K562 (cell line): ENCODE data around the gene YKT6. TPM values are rescaled to one million over a fixed set of nuclear protein-coding genes. Genes with fewer than 3 reads are reported as not detected.

Experiments
- ATAC-seq: fragments of 200-7000 bp; cut with Tn5 transposase; 3 replicates; pipeline ENCODE4 v1.9.1; 2020; ENCODE audit warnings: moderate library complexity
- BruUV-seq: library from RNA; stranded (reverse); fragments of 400-500 nt; replicated peaks from 2 replicates; lab custom pipeline; 2021; lab: Mats Ljungman, UMichigan
- CTCF ChIA-PET: fragments of 300-600 bp; formaldehyde crosslinking; extraction: SDS; loops from one replicate; lab custom pipeline; 2021; ENCODE audit warnings: low intra/inter-chr PET ratio; lab: Yijun Ruan, JAX
- POLR2A ChIA-PET: fragments of 300-600, 350-650 bp; sonication (Branson Sonifier 250); formaldehyde crosslinking; extraction: SDS; loops from one replicate; lab custom pipeline; 2021; ENCODE audit warnings: antibody characterized with exemption, inconsistent platforms; lab: Yijun Ruan, JAX
- DNase-seq, 4 experiments: peaks; one replicate each; pipeline versions ENCODE4 v3.0.0 to v3.0.0-alpha.2; 2011 to 2018; ENCODE audit warnings: low spot score in 3 of 4, mixed read lengths in 3 of 4; ENCODE audit errors: extremely low read depth in 1 of 4
- FAIRE-seq: peaks from 2 replicates; lab custom pipeline; 2011; peaks lifted over from hg19 to GRCh38; lab: Jason Lieb, UNC
- H2AFZ ChIP-seq: 2 replicates; pipeline ENCODE4 v1.6.0; 2011; ENCODE audit warnings: low read depth, low read length, control low read depth, inconsistent platforms
- H3K27ac ChIP-seq: fragments of 200-600 bp; 3 replicates; pipeline ENCODE4 v1.8.0; 2011; ENCODE audit warnings: low read depth, mild to moderate bottlenecking, control low read depth, inconsistent platforms, low read length, moderate library complexity, mixed read lengths; ENCODE audit errors: extremely low read depth
- H3K27me3 ChIP-seq, 2 experiments: fragments of 300-600 bp in 1 of 2; 2 replicates in 1 of 2; 3 replicates in 1 of 2; pipeline versions ENCODE4 v1.6.0 to v1.8.0; 2011; ENCODE audit warnings: inconsistent platforms in 2 of 2, low read length in 2 of 2, mild to moderate bottlenecking in 1 of 2, mixed read lengths in 1 of 2, moderate library complexity in 1 of 2; ENCODE audit not compliant: control insufficient read depth in 2 of 2, insufficient read depth in 2 of 2
- H3K36me3 ChIP-seq: fragments of 300-600 bp; 3 replicates; pipeline ENCODE4 v1.8.0; 2011; ENCODE audit warnings: mild to moderate bottlenecking, low read length, inconsistent platforms; ENCODE audit not compliant: control insufficient read depth, insufficient read depth
- H3K4me1 ChIP-seq, 2 experiments: fragments of 200-600 bp in 1 of 2; replicated peaks in 1 of 2; 2 replicates in 1 of 2; 3 replicates in 1 of 2; pipeline versions ENCODE4 v1.5.1 to v1.8.0; 2011; ENCODE audit warnings: inconsistent platforms in 2 of 2, low read length in 2 of 2, mild to moderate bottlenecking in 1 of 2, mixed read lengths in 1 of 2, moderate library complexity in 1 of 2; ENCODE audit not compliant: control insufficient read depth in 2 of 2, insufficient read depth in 2 of 2
- H3K4me2 ChIP-seq: 2 replicates; pipeline ENCODE4 v1.6.1; 2011; ENCODE audit warnings: low read length, control low read depth, inconsistent platforms, mixed read lengths; ENCODE audit not compliant: insufficient read depth
- H3K4me3 ChIP-seq: fragments of 200-600 bp; sonication (generic), shearing (Covaris generic); 2 replicates; pipeline ENCODE4 v1.5.1; 2016; ENCODE audit warnings: control low read depth, inconsistent platforms
- H3K79me2 ChIP-seq: fragments of 200-600 bp; 3 replicates; pipeline ENCODE4 v1.8.0; 2011; ENCODE audit warnings: low read length, inconsistent platforms; ENCODE audit not compliant: control insufficient read depth, insufficient read depth
- H3K9ac ChIP-seq, 2 experiments: 2 replicates each; pipeline versions ENCODE4 v1.6.0 to v1.6.1; 2011; ENCODE audit warnings: low read depth in 2 of 2, low read length in 2 of 2, control low read depth in 1 of 2, inconsistent platforms in 1 of 2, mild to moderate bottlenecking in 1 of 2, mixed read lengths in 1 of 2; ENCODE audit not compliant: insufficient read depth in 1 of 2
- H3K9me1 ChIP-seq: one replicate; pipeline ENCODE4 v1.6.0; 2011; ENCODE audit warnings: inconsistent platforms, mild to moderate bottlenecking, low read length, moderate library complexity; ENCODE audit not compliant: control insufficient read depth, insufficient read depth
- H3K9me3 ChIP-seq: replicated peaks from 2 replicates; pipeline ENCODE4 v1.5.1; 2011; ENCODE audit warnings: low read depth, low read length, inconsistent platforms; ENCODE audit not compliant: control insufficient read depth, insufficient read depth
- H4K20me1 ChIP-seq: replicated peaks from 2 replicates; pipeline ENCODE4 v1.6.1; 2011; ENCODE audit warnings: low read length, inconsistent platforms, mixed read lengths; ENCODE audit not compliant: control insufficient read depth, insufficient read depth
- COPS2 ChIP-seq: fragments of 450-650 bp; conservative IDR thresholded peaks from 2 replicates; pipeline ENCODE4 v1.6.1; 2016; ENCODE audit warnings: mild to moderate bottlenecking, moderate library complexity
- EGR1 ChIP-seq: fragments of 450-650 bp; conservative IDR thresholded peaks from 2 replicates; pipeline ENCODE4 v1.6.1; 2017; ENCODE audit warnings: mild to moderate bottlenecking
- FOSL1 ChIP-seq: fragments of 200-800 bp; sonication (Bioruptor generic); conservative IDR thresholded peaks from 2 replicates; pipeline ENCODE4 v1.6.1; 2016; ENCODE audit warnings: missing genetic modification characterization, missing compliant biosample characterization
- HDAC1 ChIP-seq, 2 experiments: fragments of 450-650 bp; IDR thresholded peaks; 2 replicates each; pipeline ENCODE4 v1.6.1; 2016 to 2017; ENCODE audit warnings: inconsistent platforms in 1 of 2, mild to moderate bottlenecking in 1 of 2, moderate library complexity in 1 of 2
- OTX1 ChIP-seq: fragments of 450-650 bp; formaldehyde crosslinking; IDR thresholded peaks from 2 replicates; pipeline ENCODE4 v1.4.0; 2022; ENCODE audit warnings: mild to moderate bottlenecking
- RAD21 ChIP-seq, 2 experiments: fragments of 250-450 bp in 1 of 2; fragments of 450-650 bp in 1 of 2; sonication (Bioruptor Pico) in 1 of 2; formaldehyde crosslinking in 1 of 2; IDR thresholded peaks in 1 of 2; conservative IDR thresholded peaks in 1 of 2; 2 replicates each; pipeline versions ENCODE4 v1.4.0 to v1.8.0; 2020 to 2022; ENCODE audit warnings: mild to moderate bottlenecking in 2 of 2, moderate library complexity in 1 of 2
- SMARCA4 ChIP-seq: fragments of 450-650 bp; IDR thresholded peaks from 2 replicates; pipeline ENCODE4 v1.6.1; 2016
- SPI1 ChIP-seq: IDR thresholded peaks from 2 replicates; pipeline ENCODE4 v1.6.1; 2011; ENCODE audit warnings: low read depth, low read length, control low read depth, borderline replicate concordance
- WHSC1 ChIP-seq: IDR thresholded peaks from one replicate; pipeline ENCODE4 v1.6.1; 2012; ENCODE audit warnings: low read length, control low read depth, inconsistent platforms
- ZBTB17 ChIP-seq: fragments of 450-650 bp; formaldehyde crosslinking; IDR thresholded peaks from 2 replicates; pipeline ENCODE4 v1.4.0; 2020; ENCODE audit warnings: mild to moderate bottlenecking
- ZNF780A ChIP-seq: fragments of 250-450 bp; sonication (Bioruptor Pico); IDR thresholded peaks from 2 replicates; pipeline ENCODE4 v1.5.0; 2021; ENCODE audit warnings: mild to moderate bottlenecking
- ZNF79 ChIP-seq: fragments of 250-450 bp; sonication (Bioruptor Pico); IDR thresholded peaks from 2 replicates; pipeline ENCODE4 v1.4.0; 2020; ENCODE audit warnings: low read depth, mild to moderate bottlenecking, moderate library complexity
- WGBS: fragments of 100-300 bp; shearing (Covaris generic); methylation state at CpG from one replicate; pipeline ENCODE4 v1.1.6; 2016; ENCODE audit warnings: low coverage, mixed read lengths; ENCODE audit not compliant: insufficient coverage; ENCODE audit errors: missing lambda C conversion rate; 5-methylcytosine and 5-hydroxymethylcytosine counted together
- in situ Hi-C: fragments of 300-500 bp; cut with MboI; formaldehyde crosslinking; loops from 4 replicates; pipeline ENCODE4 v1.15.0; 2018; ENCODE audit warnings: inconsistent platforms, mixed read lengths
- intact Hi-C: fragments of 100-400 bp; cut with micrococcal nuclease; formaldehyde crosslinking; loops from 2 replicates; pipeline ENCODE4 v1.14.2; 2022
- polyA plus RNA-seq, 8 experiments: library from polyadenylated mRNA; depleted of rRNA in 4 of 8; stranded (reverse) in 5 of 8; unstranded in 3 of 8; fragments of >200 nt; fragmentation: Nextera tagmentation in 2 of 8; fragmentation: Illumina TruSeq in 1 of 8; extraction: Ambion mirVana in 2 of 8; extraction: Trizol in 1 of 8; gene quantifications; 2 replicates each; pipeline versions ENCODE4 v1.2.1 to v1.2.3, GENCODE V29; 2011 to 2014; ENCODE audit warnings: inconsistent platforms in 1 of 8, missing spikeins in 1 of 8
- total RNA-seq, 7 experiments: library from RNA; depleted of rRNA in 6 of 7; stranded (reverse); fragments of >200 nt in 6 of 7; fragmentation: Illumina TruSeq in 2 of 7; extraction: Trizol in 2 of 7; gene quantifications; 2 replicates each; pipeline versions ENCODE4 v1.2.1 to v1.2.3, GENCODE V29; 2011 to 2021; ENCODE audit warnings: low replicate concordance in 1 of 7
- TF ChIP-seq, protein P1 (sequence below): fragments of 450-650 bp; IDR thresholded peaks from 2 replicates; pipeline ENCODE4 v1.7.1; 2018; ENCODE audit warnings: mild to moderate bottlenecking, low read depth; ENCODE audit not compliant: partially characterized antibody
- TF ChIP-seq, protein P2 (sequence below): fragments of 450-650 bp; formaldehyde crosslinking; IDR thresholded peaks from 2 replicates; pipeline ENCODE4 v1.4.0; 2022; ENCODE audit warnings: missing genetic modification characterization
- TF ChIP-seq, protein P3 (sequence below): fragments of 450-650 bp; formaldehyde crosslinking; IDR thresholded peaks from 2 replicates; pipeline ENCODE4 v1.4.0; 2020; ENCODE audit warnings: mild to moderate bottlenecking, mixed read lengths
- TF ChIP-seq, protein P4 (sequence below): fragments of 450-650 bp; formaldehyde crosslinking; conservative IDR thresholded peaks from 2 replicates; pipeline ENCODE4 v1.4.0; 2022; ENCODE audit warnings: mild to moderate bottlenecking, missing genetic modification characterization

YKT6 gene
- total and polyA plus RNA-seq, 9 of the 15 experiments (the other 6 are each of a cell fraction or from before 2014, with no cell fraction given) = 1.6 to 90.6 (median 75.1) TPM

DNA sequence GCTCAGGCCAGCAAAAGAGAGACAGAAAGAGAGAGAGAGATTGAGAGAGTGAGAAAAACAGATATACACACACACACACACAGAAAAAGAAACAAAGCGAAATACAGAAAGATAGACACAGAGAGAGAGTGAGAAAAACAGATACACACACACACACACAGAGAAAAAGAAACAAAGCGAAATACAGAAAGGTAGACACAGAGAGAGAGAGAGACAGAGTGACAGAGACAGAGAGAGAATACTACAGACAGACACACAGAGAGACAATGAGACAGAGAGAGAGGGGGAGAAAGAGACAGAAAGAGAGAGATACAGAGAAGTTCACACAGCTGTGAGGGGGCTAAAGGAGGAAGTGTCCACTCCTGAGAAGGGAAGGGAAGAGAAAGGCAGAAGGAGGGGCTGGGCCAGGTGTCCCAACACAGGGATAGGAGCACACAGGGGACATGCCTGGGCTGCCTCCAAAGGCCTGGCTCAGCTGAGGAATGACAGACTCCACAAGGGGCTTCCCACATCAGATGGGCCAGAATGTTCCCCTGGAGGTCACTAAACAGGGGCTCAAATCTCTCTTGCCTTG, 15.8 kb upstream of the YKT6 start:
- CTCF ChIA-PET = no interaction called here
- no CpG with 5 or more reads among the region's 2 CpGs for WGBS
- Histone ChIP-seq H3K27ac (no peak overlapping the region), H3K36me3 (no peaks in the 10 kb centered on the region), H3K79me2 (no peaks in the 10 kb centered on the region), H3K27me3 (peaks cover 8 to 44% of the 10 kb centered on the region in 2 experiments; a peak in 3 of 5 replicates), H3K9ac (0 out of 4 replicates have a peak overlapping the region, but pooled peaks of 1 of the 2 experiments have one; percentile 29), H3K4me2 (no peak overlapping the region), H3K9me1 (no peaks in the 10 kb centered on the region), H3K4me1 (no peaks in the 10 kb centered on the region), H3K9me3 (peaks cover 10% of the 10 kb centered on the region), H4K20me1 (no peaks in the 10 kb centered on the region), H2AFZ (no peak overlapping the region), H3K4me3 (no peak overlapping the region)
- intact Hi-C loops (no loop called here), in situ Hi-C loops (no loop called here)
- POLR2A ChIA-PET = no interaction called here
- no TSS peak for BruUV-seq
- ATAC-seq (no peak), FAIRE-seq (no peak), DNase-seq (no peak)
- no peak for TF ChIP-seq ZNF79 (CRISPR knock-in tag)
- no peak for TF ChIP-seq RAD21 (CRISPR knock-in tag; conservative IDR thresholded peaks at IDR 0.05 in 1 of 2, IDR thresholded peaks at IDR 0.05 in 1 of 2)
- no peak for TF ChIP-seq COPS2
- no peak for TF ChIP-seq EGR1
- no peak for TF ChIP-seq WHSC1
- TF ChIP-seq, protein P1, sequence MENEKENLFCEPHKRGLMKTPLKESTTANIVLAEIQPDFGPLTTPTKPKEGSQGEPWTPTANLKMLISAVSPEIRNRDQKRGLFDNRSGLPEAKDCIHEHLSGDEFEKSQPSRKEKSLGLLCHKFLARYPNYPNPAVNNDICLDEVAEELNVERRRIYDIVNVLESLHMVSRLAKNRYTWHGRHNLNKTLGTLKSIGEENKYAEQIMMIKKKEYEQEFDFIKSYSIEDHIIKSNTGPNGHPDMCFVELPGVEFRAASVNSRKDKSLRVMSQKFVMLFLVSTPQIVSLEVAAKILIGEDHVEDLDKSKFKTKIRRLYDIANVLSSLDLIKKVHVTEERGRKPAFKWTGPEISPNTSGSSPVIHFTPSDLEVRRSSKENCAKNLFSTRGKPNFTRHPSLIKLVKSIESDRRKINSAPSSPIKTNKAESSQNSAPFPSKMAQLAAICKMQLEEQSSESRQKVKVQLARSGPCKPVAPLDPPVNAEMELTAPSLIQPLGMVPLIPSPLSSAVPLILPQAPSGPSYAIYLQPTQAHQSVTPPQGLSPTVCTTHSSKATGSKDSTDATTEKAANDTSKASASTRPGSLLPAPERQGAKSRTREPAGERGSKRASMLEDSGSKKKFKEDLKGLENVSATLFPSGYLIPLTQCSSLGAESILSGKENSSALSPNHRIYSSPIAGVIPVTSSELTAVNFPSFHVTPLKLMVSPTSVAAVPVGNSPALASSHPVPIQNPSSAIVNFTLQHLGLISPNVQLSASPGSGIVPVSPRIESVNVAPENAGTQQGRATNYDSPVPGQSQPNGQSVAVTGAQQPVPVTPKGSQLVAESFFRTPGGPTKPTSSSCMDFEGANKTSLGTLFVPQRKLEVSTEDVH = no peak
- TF ChIP-seq, protein P2, sequence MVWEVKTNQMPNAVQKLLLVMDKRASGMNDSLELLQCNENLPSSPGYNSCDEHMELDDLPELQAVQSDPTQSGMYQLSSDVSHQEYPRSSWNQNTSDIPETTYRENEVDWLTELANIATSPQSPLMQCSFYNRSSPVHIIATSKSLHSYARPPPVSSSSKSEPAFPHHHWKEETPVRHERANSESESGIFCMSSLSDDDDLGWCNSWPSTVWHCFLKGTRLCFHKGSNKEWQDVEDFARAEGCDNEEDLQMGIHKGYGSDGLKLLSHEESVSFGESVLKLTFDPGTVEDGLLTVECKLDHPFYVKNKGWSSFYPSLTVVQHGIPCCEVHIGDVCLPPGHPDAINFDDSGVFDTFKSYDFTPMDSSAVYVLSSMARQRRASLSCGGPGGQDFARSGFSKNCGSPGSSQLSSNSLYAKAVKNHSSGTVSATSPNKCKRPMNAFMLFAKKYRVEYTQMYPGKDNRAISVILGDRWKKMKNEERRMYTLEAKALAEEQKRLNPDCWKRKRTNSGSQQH (CRISPR knock-in tag) = peak; percentile 61; the same call in 1 of the 2 replicates
- no peak for TF ChIP-seq ZNF780A (CRISPR knock-in tag)
- TF ChIP-seq, protein P3, sequence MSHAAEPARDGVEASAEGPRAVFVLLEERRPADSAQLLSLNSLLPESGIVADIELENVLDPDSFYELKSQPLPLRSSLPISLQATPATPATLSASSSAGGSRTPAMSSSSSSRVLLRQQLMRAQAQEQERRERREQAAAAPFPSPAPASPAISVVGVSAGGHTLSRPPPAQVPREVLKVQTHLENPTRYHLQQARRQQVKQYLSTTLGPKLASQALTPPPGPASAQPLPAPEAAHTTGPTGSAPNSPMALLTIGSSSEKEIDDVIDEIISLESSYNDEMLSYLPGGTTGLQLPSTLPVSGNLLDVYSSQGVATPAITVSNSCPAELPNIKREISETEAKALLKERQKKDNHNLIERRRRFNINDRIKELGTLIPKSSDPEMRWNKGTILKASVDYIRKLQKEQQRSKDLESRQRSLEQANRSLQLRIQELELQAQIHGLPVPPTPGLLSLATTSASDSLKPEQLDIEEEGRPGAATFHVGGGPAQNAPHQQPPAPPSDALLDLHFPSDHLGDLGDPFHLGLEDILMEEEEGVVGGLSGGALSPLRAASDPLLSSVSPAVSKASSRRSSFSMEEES (CRISPR knock-in tag) = no peak
- TF ChIP-seq SPI1 = peak; percentile 45; the same call in 1 of the 2 replicates
- no peak for TF ChIP-seq OTX1
- TF ChIP-seq FOSL1 (tag) = peak; percentile 67
- TF ChIP-seq HDAC1 (IDR thresholded peaks at IDR 0.05) = no peak
- TF ChIP-seq SMARCA4 = no peak
- no peak for TF ChIP-seq ZBTB17
- TF ChIP-seq, protein P4, sequence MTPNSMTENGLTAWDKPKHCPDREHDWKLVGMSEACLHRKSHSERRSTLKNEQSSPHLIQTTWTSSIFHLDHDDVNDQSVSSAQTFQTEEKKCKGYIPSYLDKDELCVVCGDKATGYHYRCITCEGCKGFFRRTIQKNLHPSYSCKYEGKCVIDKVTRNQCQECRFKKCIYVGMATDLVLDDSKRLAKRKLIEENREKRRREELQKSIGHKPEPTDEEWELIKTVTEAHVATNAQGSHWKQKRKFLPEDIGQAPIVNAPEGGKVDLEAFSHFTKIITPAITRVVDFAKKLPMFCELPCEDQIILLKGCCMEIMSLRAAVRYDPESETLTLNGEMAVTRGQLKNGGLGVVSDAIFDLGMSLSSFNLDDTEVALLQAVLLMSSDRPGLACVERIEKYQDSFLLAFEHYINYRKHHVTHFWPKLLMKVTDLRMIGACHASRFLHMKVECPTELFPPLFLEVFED (CRISPR knock-in tag) = 0 out of 2 replicates have a peak, but pooled peaks have one; percentile 68
